Heart left ventricle (tissue), 16 donors: ENCODE results near the gene MS4A18. TPM values are rescaled to one million over a fixed set of nuclear protein-coding genes. Genes with fewer than 3 reads are reported as not detected.

Experiments used
- ATAC-seq, 4 donors: fragments of 200-7000 bp; cut with Tn5 transposase; one replicate each; pipeline ENCODE4 v1.9.1; 2020 to 2022; ENCODE audit warnings: moderate library complexity in 4 of 4, mild to moderate bottlenecking in 3 of 4, moderate number of reproducible peaks in 1 of 4
- DNase-seq, 5 donors: peaks; one replicate each; pipeline ENCODE4 v3.0.0-alpha.2; 2020
- H3K27ac ChIP-seq, 12 donors: fragments of 200-600 bp; sonication (generic) in 4 of 12; one replicate each; pipeline versions ENCODE4 v1.5.0 to v1.8.0; 2016 to 2022; ENCODE audit warnings: mild to moderate bottlenecking in 2 of 12
- H3K27me3 ChIP-seq, 9 donors: fragments of 200-600 bp; sonication (generic) in 2 of 9; one replicate each; pipeline versions ENCODE4 v1.5.1 to v1.8.0; 2016 to 2022; ENCODE audit warnings: mild to moderate bottlenecking in 3 of 9
- H3K36me3 ChIP-seq, 9 donors: fragments of 200-600 bp; sonication (generic) in 2 of 9; one replicate each; pipeline versions ENCODE4 v1.5.0 to v1.8.0; 2018 to 2022; ENCODE audit warnings: mild to moderate bottlenecking in 2 of 9
- H3K4me1 ChIP-seq, 12 donors: fragments of 200-600 bp; sonication (generic) in 4 of 12; one replicate each; pipeline versions ENCODE4 v1.5.0 to v1.8.0; 2016 to 2022; ENCODE audit warnings: mild to moderate bottlenecking in 3 of 12
- H3K4me3 ChIP-seq, 12 donors: fragments of 200-600 bp; sonication (generic) in 4 of 12; one replicate each; pipeline versions ENCODE4 v1.5.0 to v1.8.0; 2017 to 2022; ENCODE audit warnings: mild to moderate bottlenecking in 9 of 12, moderate library complexity in 4 of 12
- H3K9me3 ChIP-seq, 12 donors: fragments of 200-600 bp; sonication (generic) in 4 of 12; one replicate each; pipeline versions ENCODE4 v1.5.0 to v1.8.0; 2016 to 2022; ENCODE audit warnings: mild to moderate bottlenecking in 1 of 12
- POLR2A ChIP-seq, 2 donors: fragments of 450-650 bp; IDR thresholded peaks; one replicate each; pipeline ENCODE4 v1.6.1; 2017; ENCODE audit warnings: antibody characterized with exemption in 2 of 2, mild to moderate bottlenecking in 2 of 2, moderate library complexity in 2 of 2
- WGBS, 4 donors: extraction: QIAGEN DNeasy Blood & Tissue Kit in 2 of 4; methylation state at CpG; one replicate each; pipeline versions ENCODE4 v1.1.5 to v1.1.7; 2013 to 2018; 5-methylcytosine and 5-hydroxymethylcytosine counted together
- intact Hi-C, 10 donors: fragments of 100-400 bp; cut with DNase I; formaldehyde crosslinking; loops; one replicate each; pipeline versions ENCODE4 v1.11.1 to v1.14.2; 2022
- polyA plus RNA-seq, 2 donors: library from polyadenylated mRNA; stranded (reverse); fragments of 200-250 nt; gene quantifications; one replicate each; pipeline ENCODE4 v1.2.3, GENCODE V29; 2013
- total RNA-seq, 9 donors: library from RNA; depleted of rRNA in 2 of 9; stranded (reverse); fragments of >200 nt in 2 of 9; fragmentation: NEBNext Ultra II Directional in 3 of 9; extraction: Animal tissue kit (Norgen Biotek cat#: 25700) in 3 of 9; gene quantifications; one replicate each; pipeline versions ENCODE4 v1.1.0 to v1.2.4, GENCODE V29; 2016 to 2023
- TF ChIP-seq, protein P1 (sequence below), 12 donors: fragments of 200-600 bp; sonication (generic) in 4 of 12; IDR thresholded peaks; one replicate each; pipeline versions ENCODE4 v1.5.0 to v1.8.0; 2018 to 2022; ENCODE audit warnings: antibody characterized with exemption in 12 of 12, mild to moderate bottlenecking in 5 of 12
- donor health status: ischemic (EF 13 %, LVEDD 7.1; RV severe dilation, severe dysfunction).
- donor health status: healthy with polysubstance abuse.
- donor health status: DM: no; HTN: yes; CAD: no.
- donor health status: DM: no; HTN: no; CAD: no.
- donor health status: ischemic (EF 25% LVEDD 6.9; RV normal size, moderate dysfunction).
- donor health status: ischemic (EF 25% LVEDD 5.7; RV mildly dilated, moderate dysfunction).
- donor health status: healthy.
- donor health status: DM: yes; HTN: yes; CAD: no.
- donor health status: ischemic (EF 35%, LVEDD 5.7; RV mildly dilated, moderate dysfunction).
- donor health status: nonischemic (EF 11% LVEDD 7.7; RV severe dilation, severe dysfunction).
- donor health status: DM: yes; HTN: yes; CAD: no.
- donor health status: PGD.
- donor health status: ischemic (EF 29% LVEDD 5.4; RV normal size, mild dysfunction).
- donor health status: nonischemic (EF 23%, LVEDD 6.1; RV moderate dilation, normal function).

The MS4A18 gene
- total and polyA plus RNA-seq, 11 donors: not detected

DNA sequence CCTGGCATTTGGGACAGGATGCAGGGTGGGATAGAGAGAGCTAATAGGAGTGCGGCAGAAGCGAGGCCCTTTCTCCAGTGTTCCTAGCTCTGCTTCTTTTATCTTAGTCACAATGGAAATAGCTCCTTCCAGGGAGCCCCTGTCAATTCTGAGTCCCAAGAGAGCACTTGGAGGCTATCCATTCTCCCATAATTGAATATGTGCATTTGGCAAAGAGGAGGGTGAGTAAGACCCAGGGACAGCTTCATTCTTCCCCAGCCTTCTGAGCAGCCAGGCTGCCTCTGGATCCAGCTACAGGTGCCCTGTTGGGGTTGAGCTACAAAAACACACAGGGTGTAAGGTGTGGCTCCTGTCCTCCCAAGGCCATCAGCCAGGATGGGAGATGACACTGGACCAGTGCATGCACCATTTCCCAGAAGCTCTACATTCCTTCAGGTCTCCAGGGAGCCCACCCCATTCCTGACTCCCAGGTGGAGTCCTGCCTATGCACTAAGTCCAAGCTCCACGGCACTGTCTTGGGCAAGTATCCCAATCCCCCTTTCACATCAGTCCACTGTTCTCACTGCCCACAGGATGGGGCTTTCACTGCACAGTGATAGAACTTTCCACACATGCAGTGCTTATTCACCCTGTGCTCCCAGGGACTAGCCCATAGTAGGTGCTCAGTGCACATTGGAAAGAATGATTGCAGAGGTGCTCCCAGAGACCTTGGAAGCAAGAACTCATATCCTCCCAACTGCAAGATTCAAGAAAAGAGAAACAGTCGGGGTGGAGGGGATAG lies 66.8 kb downstream of the MS4A18 start:
- intact Hi-C loops: no loop called here
- WGBS, 4 donors: 83 to 87% (median 84%) methylated on average over 4 of the region's 4 CpGs

GRCh38 chr11:60792521-60792920 lies 68.0 kb downstream of the MS4A18 start:
- no peak for ATAC-seq
- H3K27ac ChIP-seq: no peak overlapping the region
- DNase-seq: no peak
- 78 to 88% (median 83%) methylated on average over 3 of the region's 3 CpGs for WGBS, 4 donors
- H3K36me3 ChIP-seq: no peaks in the 10 kb centered on the region
- intact Hi-C loops: no loop called here
- H3K4me1 ChIP-seq: peaks cover 0 to 9% (median under 1%) of the 10 kb centered on the region in 12 donors
- no peaks in the 10 kb centered on the region for H3K9me3 ChIP-seq
- TF ChIP-seq, protein P1, sequence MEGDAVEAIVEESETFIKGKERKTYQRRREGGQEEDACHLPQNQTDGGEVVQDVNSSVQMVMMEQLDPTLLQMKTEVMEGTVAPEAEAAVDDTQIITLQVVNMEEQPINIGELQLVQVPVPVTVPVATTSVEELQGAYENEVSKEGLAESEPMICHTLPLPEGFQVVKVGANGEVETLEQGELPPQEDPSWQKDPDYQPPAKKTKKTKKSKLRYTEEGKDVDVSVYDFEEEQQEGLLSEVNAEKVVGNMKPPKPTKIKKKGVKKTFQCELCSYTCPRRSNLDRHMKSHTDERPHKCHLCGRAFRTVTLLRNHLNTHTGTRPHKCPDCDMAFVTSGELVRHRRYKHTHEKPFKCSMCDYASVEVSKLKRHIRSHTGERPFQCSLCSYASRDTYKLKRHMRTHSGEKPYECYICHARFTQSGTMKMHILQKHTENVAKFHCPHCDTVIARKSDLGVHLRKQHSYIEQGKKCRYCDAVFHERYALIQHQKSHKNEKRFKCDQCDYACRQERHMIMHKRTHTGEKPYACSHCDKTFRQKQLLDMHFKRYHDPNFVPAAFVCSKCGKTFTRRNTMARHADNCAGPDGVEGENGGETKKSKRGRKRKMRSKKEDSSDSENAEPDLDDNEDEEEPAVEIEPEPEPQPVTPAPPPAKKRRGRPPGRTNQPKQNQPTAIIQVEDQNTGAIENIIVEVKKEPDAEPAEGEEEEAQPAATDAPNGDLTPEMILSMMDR (IDR thresholded peaks at IDR 0.05): no peak
- TF ChIP-seq POLR2A (IDR thresholded peaks at IDR 0.05): no peak
- peaks cover 0 to 1% (median 0%) of the 10 kb centered on the region in 9 donors for H3K27me3 ChIP-seq
- H3K4me3 ChIP-seq: no peak overlapping the region

More for the DNA sequence above, 66.8 kb downstream of the MS4A18 start:
- H3K27ac ChIP-seq: no peak overlapping the region
- no peaks in the 10 kb centered on the region for H3K9me3 ChIP-seq
- ATAC-seq (no peak), DNase-seq (no peak)
- H3K4me3 ChIP-seq: no peak overlapping the region
- H3K4me1 ChIP-seq: peaks cover 0 to 21% (median 9%) of the 10 kb centered on the region in 12 donors
- H3K36me3 ChIP-seq: no peaks in the 10 kb centered on the region
- no peak for TF ChIP-seq POLR2A (IDR thresholded peaks at IDR 0.05)
- TF ChIP-seq, protein P1 (IDR thresholded peaks at IDR 0.05): no peak
- H3K27me3 ChIP-seq: no peaks in the 10 kb centered on the region

Other genes starting within 250 kb of the MS4A18 start
- gene MS4A12, start 231.9 kb upstream of the MS4A18 start, total RNA-seq: not detected
- not detected for gene MS4A12, start 231.9 kb upstream of the MS4A18 start, polyA plus RNA-seq
- gene MS4A13, start 209.3 kb upstream of the MS4A18 start, total RNA-seq: not detected
- not detected for gene MS4A13, start 209.3 kb upstream of the MS4A18 start, polyA plus RNA-seq
- not detected for gene MS4A8, start 25.1 kb upstream of the MS4A18 start, total RNA-seq
- gene MS4A8, start 25.1 kb upstream of the MS4A18 start, polyA plus RNA-seq: not detected
- gene MS4A15, start 32.1 kb downstream of the MS4A18 start, total RNA-seq: not detected
- not detected for gene MS4A15, start 32.1 kb downstream of the MS4A18 start, polyA plus RNA-seq
- not detected for gene MS4A10, start 60.6 kb downstream of the MS4A18 start, total RNA-seq
- gene MS4A10, start 60.6 kb downstream of the MS4A18 start, polyA plus RNA-seq: not detected
- gene CCDC86, start 117.4 kb downstream of the MS4A18 start, total RNA-seq: 10 to 100 TPM in 5 of 9 donors, 1 to 10 TPM in 4; 6.0 to 26.7 (median 10.1) TPM
- gene CCDC86, start 117.4 kb downstream of the MS4A18 start, polyA plus RNA-seq: 10 to 100 TPM in 1 of 2 donors, 1 to 10 TPM in 1; 8.1 to 33.3 TPM
- 1 to 10 TPM in 8 of 9 donors, under 1 TPM in 1; 0.61 to 7.9 (median 1.4) TPM for gene PTGDR2, start 131.2 kb downstream of the MS4A18 start, total RNA-seq
- gene PTGDR2, start 131.2 kb downstream of the MS4A18 start, polyA plus RNA-seq: 1 to 10 TPM in 1 of 2 donors, under 1 TPM in 1; 0.76 to 4.3 TPM
- under 1 TPM in 2 of 9 donors, not detected in 7; 0.30 to 0.95 TPM for gene ZP1, start 142.8 kb downstream of the MS4A18 start, total RNA-seq
- gene ZP1, start 142.8 kb downstream of the MS4A18 start, polyA plus RNA-seq: under 1 TPM; 0.15 to 0.33 TPM
- 10 to 100 TPM; 30.8 to 72.0 (median 40.8) TPM for gene PRPF19, start 181.9 kb downstream of the MS4A18 start, total RNA-seq
- 10 to 100 TPM; 35.5 to 62.2 TPM for gene PRPF19, start 181.9 kb downstream of the MS4A18 start, polyA plus RNA-seq
- 100 to 1,000 TPM in 4 of 9 donors, 10 to 100 TPM in 5; 82.9 to 123 (median 96.3) TPM for gene TMEM109, start 189.4 kb downstream of the MS4A18 start, total RNA-seq
- gene TMEM109, start 189.4 kb downstream of the MS4A18 start, polyA plus RNA-seq: 100 to 1,000 TPM in 1 of 2 donors, 10 to 100 TPM in 1; 71.8 to 131 TPM
- gene TMEM132A, start 199.7 kb downstream of the MS4A18 start, total RNA-seq: 10 to 100 TPM in 2 of 9 donors, 1 to 10 TPM in 7; 3.1 to 16.1 (median 8.5) TPM
- 1 to 10 TPM; 7.0 to 8.9 TPM for gene TMEM132A, start 199.7 kb downstream of the MS4A18 start, polyA plus RNA-seq
- 10 to 100 TPM; 11.9 to 85.1 (median 19.1) TPM for gene SLC15A3, start 227.5 kb downstream of the MS4A18 start, total RNA-seq
- 10 to 100 TPM; 14.8 to 26.4 TPM for gene SLC15A3, start 227.5 kb downstream of the MS4A18 start, polyA plus RNA-seq
- gene CD6, start 247.0 kb downstream of the MS4A18 start, total RNA-seq: 1 to 10 TPM in 2 of 9 donors, under 1 TPM in 6, not detected in 1; 0.12 to 6.1 (median 0.40) TPM
- under 1 TPM; 0.08 to 0.19 TPM for gene CD6, start 247.0 kb downstream of the MS4A18 start, polyA plus RNA-seq